Hematopoietic multipotent progenitor cell (in vitro differentiated cells): ENCODE data around the gene PLAAT3. TPM values are rescaled to one million over a fixed set of nuclear protein-coding genes. Genes with fewer than 3 reads are reported as not detected.

Source experiments
- total RNA-seq: library from RNA; depleted of rRNA; stranded (reverse); fragments of >200 nt; gene quantifications from one replicate; pipeline ENCODE4 v1.2.3, GENCODE V29; 2012

The PLAAT3 gene
- total RNA-seq, 1 donor, result not detected

Other genes with a start within 250 kb of the PLAAT3 start
- not detected for gene SLC22A9, start 244.6 kb downstream of the PLAAT3 start, total RNA-seq
- gene PLAAT5, start 123.3 kb downstream of the PLAAT3 start, total RNA-seq, result under 0.01 TPM
- gene LGALS12, start 108.3 kb downstream of the PLAAT3 start, total RNA-seq, result 1.9 TPM
- gene PLAAT4, start 77.6 kb downstream of the PLAAT3 start, total RNA-seq, result 52.0 TPM
- not detected for gene PLAAT2, start 51.1 kb downstream of the PLAAT3 start, total RNA-seq
- gene ATL3, start 56.9 kb upstream of the PLAAT3 start, total RNA-seq, result 35.3 TPM
- gene RTN3, start 67.1 kb upstream of the PLAAT3 start, total RNA-seq, result 43.9 TPM
- 24.0 TPM for gene ZFTA, start 154.3 kb upstream of the PLAAT3 start, total RNA-seq
- gene SPINDOC, start 199.0 kb upstream of the PLAAT3 start, total RNA-seq, result 21.3 TPM
- gene MARK2, start 224.7 kb upstream of the PLAAT3 start, total RNA-seq, result 19.4 TPM